Esophagus muscularis mucosa (tissue), 4 donors: ENCODE results near the gene PPP1R3C. TPM values are rescaled to one million over a fixed set of nuclear protein-coding genes. Genes with fewer than 3 reads are reported as not detected.

Experiments used
- DNase-seq: peaks from one replicate; pipeline ENCODE4 v3.0.0-alpha.2; 2017; ENCODE audit errors: extremely low spot score
- H3K27ac ChIP-seq, 4 donors: fragments of 200-600 bp; sonication (generic); replicated peaks in 1 of 4; 1 replicate in 3 of 4; 2 replicates in 1 of 4; pipeline ENCODE4 v1.5.1; 2016 to 2019; ENCODE audit warnings: mild to moderate bottlenecking in 1 of 4
- H3K27me3 ChIP-seq, 4 donors: fragments of 200-600 bp; sonication (generic); one replicate each; pipeline versions ENCODE4 v1.5.1 to v1.6.0; 2016 to 2019
- H3K36me3 ChIP-seq, 4 donors: fragments of 200-600 bp; sonication (generic); one replicate each; pipeline ENCODE4 v1.5.1; 2016 to 2019
- H3K4me1 ChIP-seq, 4 donors: fragments of 200-600 bp; sonication (generic); one replicate each; pipeline ENCODE4 v1.5.1; 2016 to 2019
- H3K4me3 ChIP-seq, 4 donors: fragments of 200-600 bp; sonication (generic); 1 replicate in 2 of 4; 2 replicates in 2 of 4; pipeline ENCODE4 v1.5.1; 2016 to 2019; ENCODE audit warnings: mild to moderate bottlenecking in 4 of 4, moderate library complexity in 1 of 4
- H3K9me3 ChIP-seq, 4 donors: fragments of 200-600 bp; sonication (generic); 1 replicate in 3 of 4; 2 replicates in 1 of 4; pipeline ENCODE4 v1.5.1; 2016 to 2019
- EP300 ChIP-seq: sonication (generic); formaldehyde crosslinking; IDR thresholded peaks from one replicate; pipeline ENCODE4 v1.6.1; 2017; ENCODE audit warnings: antibody characterized with exemption
- POLR2A ChIP-seq: fragments of 450-650 bp; IDR thresholded peaks from one replicate; pipeline ENCODE4 v1.6.1; 2017; ENCODE audit warnings: antibody characterized with exemption, moderate library complexity, mild to moderate bottlenecking, low read depth
- POLR2AphosphoS5 ChIP-seq, 2 donors: sonication (generic); formaldehyde crosslinking; IDR thresholded peaks; one replicate each; pipeline ENCODE4 v1.6.1; 2017; ENCODE audit warnings: antibody characterized with exemption in 2 of 2
- WGBS: methylation state at CpG from one replicate; pipeline ENCODE4 v1.1.5; 2018; 5-methylcytosine and 5-hydroxymethylcytosine counted together
- intact Hi-C: fragments of 100-400 bp; cut with DNase I; formaldehyde crosslinking; loops from one replicate; pipeline ENCODE4 v1.15.1; 2023
- total RNA-seq, 4 donors: library from RNA; depleted of rRNA; stranded (reverse); fragments of >200 nt; gene quantifications; one replicate each; pipeline versions ENCODE4 v1.1.0 to v1.2.1, GENCODE V29; 2016
- TF ChIP-seq, protein P1 (sequence below), 3 experiments: fragments of 200-600 bp in 2 of 3; fragments of 450-650 bp in 1 of 3; sonication (generic) in 2 of 3; IDR thresholded peaks; one replicate each; pipeline ENCODE4 v1.5.1; 2017 to 2019; ENCODE audit warnings: antibody characterized with exemption in 3 of 3, mild to moderate bottlenecking in 2 of 3, moderate library complexity in 1 of 3

PPP1R3C gene
- total RNA-seq, 4 donors from 2014 or later, result 46.7 to 111 (median 87.8) TPM

DNA sequence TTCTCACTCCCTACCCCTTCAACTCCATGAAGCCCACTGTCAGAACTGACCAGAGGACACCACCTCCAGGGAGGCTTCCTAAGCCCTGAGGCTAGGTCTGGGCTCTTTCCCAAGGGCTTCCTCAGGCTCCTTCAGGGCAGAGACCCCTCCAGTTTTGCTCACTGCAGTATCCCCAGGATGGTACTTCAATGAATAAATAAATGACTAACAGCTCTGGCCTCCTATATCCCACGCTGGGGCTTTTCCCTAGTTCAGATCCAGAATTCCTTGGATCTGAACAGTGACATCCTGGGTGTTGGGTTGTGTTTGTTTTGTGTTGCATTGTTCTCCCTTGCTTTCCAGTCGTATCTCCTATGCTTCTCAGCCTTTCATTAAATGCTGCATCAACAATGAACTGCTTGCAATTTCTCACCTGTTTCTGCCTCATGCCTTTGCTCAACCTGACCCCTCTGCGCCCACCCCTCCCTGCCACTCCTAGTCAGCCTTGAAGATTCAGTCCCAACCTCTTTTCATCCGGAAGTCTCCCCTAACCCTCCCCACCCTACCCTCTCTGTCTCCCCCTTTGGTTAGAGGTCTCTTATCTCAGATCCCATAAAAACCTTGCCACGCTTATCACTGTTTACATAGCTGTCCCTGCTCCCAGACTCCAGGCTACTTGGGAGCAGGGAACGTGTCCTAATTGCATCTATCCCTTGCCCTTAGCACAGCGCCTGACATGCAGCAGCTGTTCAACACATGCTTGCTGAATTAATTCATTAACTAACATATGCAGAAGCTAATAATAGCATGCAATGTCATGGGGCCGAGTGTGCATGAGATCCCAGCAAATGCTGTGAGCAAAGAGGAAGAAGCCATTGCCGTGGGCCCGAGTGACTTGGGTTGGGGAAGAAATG lies 41.7 kb downstream of the PPP1R3C start:
- 21% methylated on average over 10 of the region's 10 CpGs for WGBS
- peak overlapping the region; percentile 90 to 91 (median 90) for H3K27ac ChIP-seq
- intact Hi-C loops, result loop anchor here (5.0 kb wide), 1 partner anchor 41 kb away; the partner anchor contains the start of gene PPP1R3C
- peak overlapping the region in 3 of 4 donors; percentile 6 to 23 (median 11) for H3K4me3 ChIP-seq
- no peaks in the 10 kb centered on the region for H3K27me3 ChIP-seq
- no peak for DNase-seq
- no peaks in the 10 kb centered on the region for H3K9me3 ChIP-seq
- H3K36me3 ChIP-seq, result no peaks in the 10 kb centered on the region
- peaks cover 59 to 84% (median 78%) of the 10 kb centered on the region in 4 donors for H3K4me1 ChIP-seq
- peak; percentile 53 to 56 for TF ChIP-seq POLR2AphosphoS5 (IDR thresholded peaks at IDR 0.05)
- TF ChIP-seq EP300, result no peak

DNA sequence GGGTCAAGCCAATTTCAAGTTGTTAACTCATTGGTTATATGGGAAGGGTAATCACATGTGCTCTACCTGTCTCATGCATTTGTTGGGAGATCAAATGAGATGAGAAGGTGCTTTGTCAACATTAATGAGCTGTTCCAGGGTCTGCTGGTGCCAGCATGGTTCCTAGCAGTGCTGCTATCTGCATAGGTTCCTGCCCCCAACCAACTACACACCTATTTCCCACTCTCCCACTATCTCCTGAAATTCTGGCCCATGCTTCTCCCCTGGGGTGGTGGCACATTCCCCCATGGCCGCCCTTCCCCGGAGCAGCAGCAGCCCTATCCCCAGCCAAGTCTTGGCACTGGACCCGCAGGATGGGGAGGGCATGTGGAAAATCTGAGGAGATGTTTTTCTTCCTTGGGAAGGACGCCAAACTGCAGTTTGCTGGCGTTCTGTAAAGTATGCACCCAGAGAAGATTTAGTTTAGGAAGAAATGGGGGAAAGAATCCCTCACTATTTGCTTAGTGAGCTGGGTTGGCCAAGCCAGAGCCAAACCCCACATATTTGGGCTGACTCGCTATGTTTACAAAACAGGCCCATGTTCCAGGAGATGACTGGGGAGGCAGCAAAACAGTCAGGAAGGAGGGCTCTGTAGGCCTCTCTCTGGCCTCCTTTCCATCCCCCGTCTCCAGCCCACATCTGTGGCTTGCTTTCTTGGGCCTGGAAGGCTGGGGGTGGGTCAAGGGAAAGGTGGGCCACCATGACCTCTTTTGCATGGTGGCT lies 42.5 kb downstream of the PPP1R3C start:
- no peaks in the 10 kb centered on the region for H3K27me3 ChIP-seq
- no peaks in the 10 kb centered on the region for H3K36me3 ChIP-seq
- peaks cover 59 to 79% (median 75%) of the 10 kb centered on the region in 4 donors for H3K4me1 ChIP-seq
- H3K9me3 ChIP-seq, result no peaks in the 10 kb centered on the region
- intact Hi-C loops, result loop anchor here (5.0 kb wide), 1 partner anchor 42 kb away; the partner anchor contains the start of gene PPP1R3C
- WGBS, result 27% methylated on average over 5 of the region's 7 CpGs
- peak overlapping the region in 1 of 4 donors; percentile 6 for H3K4me3 ChIP-seq
- DNase-seq, result no peak
- peak overlapping the region; percentile 90 to 91 (median 90) for H3K27ac ChIP-seq
- peak; percentile 53 to 72 for TF ChIP-seq POLR2AphosphoS5 (IDR thresholded peaks at IDR 0.05)
- TF ChIP-seq EP300, result no peak
- TF ChIP-seq POLR2A, result no peak

DNA sequence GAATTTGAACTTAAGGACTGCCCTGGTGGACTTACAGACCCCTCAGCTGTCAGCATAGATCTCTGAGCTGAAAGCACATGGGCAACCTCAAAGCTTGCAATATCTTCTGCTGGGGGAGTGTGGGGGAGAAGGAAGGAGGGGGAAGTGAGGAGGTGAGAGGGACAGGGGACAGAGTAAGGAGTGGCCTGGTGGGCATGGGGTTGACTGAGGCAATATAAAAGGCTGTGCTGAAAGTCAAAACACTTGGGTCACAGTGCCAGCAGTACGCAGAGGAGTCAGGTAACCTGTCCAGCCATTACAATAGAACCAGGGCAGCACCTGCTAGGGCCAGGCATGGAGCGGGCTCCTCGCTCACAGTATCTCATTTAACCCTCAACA lies 43.2 kb downstream of the PPP1R3C start:
- intact Hi-C loops, result loop anchor here (5.0 kb wide), 1 partner anchor 43 kb away; the partner anchor contains the start of gene PPP1R3C
- Histone ChIP-seq H3K4me1 (peaks cover 59 to 77% (median 73%) of the 10 kb centered on the region in 4 donors), H3K4me3 (peak overlapping the region in 1 of 4 donors; percentile 6), H3K27ac (peak overlapping the region; percentile 90 to 91 (median 90)), H3K36me3 (no peaks in the 10 kb centered on the region), H3K27me3 (no peaks in the 10 kb centered on the region), H3K9me3 (no peaks in the 10 kb centered on the region)
- no peak for DNase-seq
- no peak for TF ChIP-seq POLR2A
- TF ChIP-seq EP300, result no peak
- TF ChIP-seq, protein P1, sequence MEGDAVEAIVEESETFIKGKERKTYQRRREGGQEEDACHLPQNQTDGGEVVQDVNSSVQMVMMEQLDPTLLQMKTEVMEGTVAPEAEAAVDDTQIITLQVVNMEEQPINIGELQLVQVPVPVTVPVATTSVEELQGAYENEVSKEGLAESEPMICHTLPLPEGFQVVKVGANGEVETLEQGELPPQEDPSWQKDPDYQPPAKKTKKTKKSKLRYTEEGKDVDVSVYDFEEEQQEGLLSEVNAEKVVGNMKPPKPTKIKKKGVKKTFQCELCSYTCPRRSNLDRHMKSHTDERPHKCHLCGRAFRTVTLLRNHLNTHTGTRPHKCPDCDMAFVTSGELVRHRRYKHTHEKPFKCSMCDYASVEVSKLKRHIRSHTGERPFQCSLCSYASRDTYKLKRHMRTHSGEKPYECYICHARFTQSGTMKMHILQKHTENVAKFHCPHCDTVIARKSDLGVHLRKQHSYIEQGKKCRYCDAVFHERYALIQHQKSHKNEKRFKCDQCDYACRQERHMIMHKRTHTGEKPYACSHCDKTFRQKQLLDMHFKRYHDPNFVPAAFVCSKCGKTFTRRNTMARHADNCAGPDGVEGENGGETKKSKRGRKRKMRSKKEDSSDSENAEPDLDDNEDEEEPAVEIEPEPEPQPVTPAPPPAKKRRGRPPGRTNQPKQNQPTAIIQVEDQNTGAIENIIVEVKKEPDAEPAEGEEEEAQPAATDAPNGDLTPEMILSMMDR (IDR thresholded peaks at IDR 0.05), result no peak
- no peak for TF ChIP-seq POLR2AphosphoS5 (IDR thresholded peaks at IDR 0.05)
- 74% methylated on average over 3 of the region's 3 CpGs for WGBS

DNA sequence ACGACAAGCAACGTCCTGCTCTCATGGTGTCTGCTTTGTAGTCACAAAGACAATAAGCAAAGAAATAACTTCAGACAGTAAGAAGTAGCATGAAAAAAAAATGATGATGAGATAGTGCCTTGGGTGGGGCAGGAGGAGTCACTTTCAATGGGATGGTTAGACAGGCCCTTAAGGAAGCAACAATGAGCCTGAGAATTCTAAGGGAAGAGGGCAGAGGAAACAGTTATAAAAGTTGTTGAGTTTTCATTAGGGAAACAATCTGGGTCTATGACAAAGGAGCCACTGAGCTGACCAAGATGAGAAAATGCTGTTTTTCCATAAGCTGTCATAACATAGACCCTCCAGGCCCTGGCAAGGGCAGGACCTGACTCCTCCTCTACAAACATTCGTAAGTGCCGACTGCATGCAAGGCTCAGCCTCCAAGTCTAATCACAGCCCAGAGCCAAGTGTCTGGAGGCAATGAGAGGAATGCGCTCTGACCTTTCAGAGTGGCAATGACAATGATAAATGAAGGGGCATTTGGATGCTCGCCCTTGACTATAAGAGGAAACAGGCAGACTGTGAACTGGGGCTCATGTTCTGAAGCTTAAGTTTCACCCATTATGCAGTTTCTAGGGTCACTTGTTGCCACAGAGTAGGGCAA lies 43.7 kb downstream of the PPP1R3C start:
- Histone ChIP-seq H3K9me3 (no peaks in the 10 kb centered on the region), H3K27me3 (no peaks in the 10 kb centered on the region), H3K4me1 (peaks cover 59 to 73% (median 70%) of the 10 kb centered on the region in 4 donors), H3K4me3 (no peak overlapping the region), H3K27ac (peak overlapping the region; percentile 90 to 91 (median 90)), H3K36me3 (no peaks in the 10 kb centered on the region)
- DNase-seq, result no peak
- peak; percentile 87 to 91 for TF ChIP-seq POLR2AphosphoS5 (IDR thresholded peaks at IDR 0.05)
- TF ChIP-seq POLR2A, result no peak
- no peak for TF ChIP-seq EP300
- TF ChIP-seq, protein P1 (IDR thresholded peaks at IDR 0.05), result no peak
- 36% methylated on average over 6 of the region's 6 CpGs for WGBS
- intact Hi-C loops, result no loop called here
